Stimulated activated CD8-positive, alpha-beta memory T cell treated with anti-CD3 and anti-CD28 coated beads, Interleukin-15, amount 100 ng/mL, for 48 hours (primary cell): ENCODE measurements around the gene ANKS4B.
"Not testable (repeated sequence)": the region's sequence is repeated elsewhere in the genome, so short reads cannot be mapped to it uniquely, and the experiment has no call there.

Experiments
- DNase-seq, 2 donors: peaks; one replicate each; pipeline ENCODE4 v3.0.0-alpha.2; 2020; ENCODE audit warnings: low read depth in 2 of 2

ANKS4B gene, protein sequence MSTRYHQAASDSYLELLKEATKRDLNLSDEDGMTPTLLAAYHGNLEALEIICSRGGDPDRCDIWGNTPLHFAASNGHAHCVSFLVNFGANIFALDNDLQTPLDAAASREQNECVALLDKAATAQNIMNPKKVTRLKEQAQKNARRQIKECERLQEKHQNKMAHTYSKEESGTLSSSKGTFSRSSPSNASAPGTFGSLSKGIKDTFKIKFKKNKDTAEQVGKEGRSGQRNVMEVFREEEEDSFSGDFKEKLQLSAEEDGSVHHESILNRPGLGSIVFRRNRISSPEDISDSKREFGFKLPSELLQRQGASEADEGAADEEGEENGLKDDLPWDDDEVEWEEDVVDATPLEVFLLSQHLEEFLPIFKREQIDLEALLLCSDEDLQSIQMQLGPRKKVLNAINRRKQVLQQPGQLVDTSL

GRCh38 chr16:21233521-21234150 lies at the start of gene ANKS4B:
ANKS4B (plus strand) TSS chr16:21233699; CDS start chr16:21233738, 39 bp downstream.
- no peak for DNase-seq

- no peak for DNase-seq
These were observed 49.5 kb upstream of the ANKS4B start for GRCh38 chr16:21183995-21184394.

GRCh38 chr16:21184834-21185233 lies 48.7 kb upstream of the ANKS4B start:
- DNase-seq: peak in 1 of 2 donors; percentile 12

- DNase-seq: no peak
These were observed 47.7 kb upstream of the ANKS4B start for GRCh38 chr16:21185659-21186325.

DNA sequence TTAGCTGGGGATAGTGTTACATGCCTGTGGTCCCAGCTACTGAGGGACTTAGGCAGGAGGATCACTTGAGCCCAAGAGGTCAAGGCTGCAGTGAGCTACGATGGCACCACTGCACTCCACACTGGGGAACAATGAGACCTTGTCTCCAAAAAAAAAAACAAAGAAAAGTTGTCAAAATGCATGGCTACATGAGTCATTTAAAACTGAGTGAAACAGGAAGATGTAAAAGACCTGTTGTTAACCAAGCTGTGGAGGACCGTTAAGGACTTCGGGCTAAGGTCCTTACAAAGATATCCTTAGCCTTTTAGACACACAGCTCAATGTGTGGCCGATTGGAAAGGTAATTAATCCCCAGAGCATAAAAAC lies 47.2 kb upstream of the ANKS4B start:
- no peak for DNase-seq

DNA sequence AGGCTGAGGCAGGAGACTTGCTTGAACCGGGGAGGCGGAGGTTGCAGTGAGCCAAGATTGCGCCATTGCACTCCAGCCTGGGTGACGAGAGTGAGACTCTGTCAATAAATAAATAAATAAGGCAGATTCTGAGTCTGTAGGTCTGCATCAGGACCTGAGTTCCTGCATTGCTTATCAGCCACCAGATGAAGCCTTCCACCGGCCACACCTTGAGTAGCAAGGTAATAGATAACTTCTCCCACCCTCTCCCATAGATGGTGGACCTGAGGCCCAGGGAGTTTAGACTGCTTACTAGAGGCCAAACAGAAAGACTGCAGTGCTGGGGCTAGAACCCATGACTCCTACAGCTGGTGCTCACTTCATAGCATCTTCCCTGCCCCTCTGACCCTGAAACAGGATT lies 44.2 kb upstream of the ANKS4B start:
- DNase-seq: no peak

GRCh38 chr16:21190013-21190412 lies 43.5 kb upstream of the ANKS4B start:
- no peak for DNase-seq

DNA sequence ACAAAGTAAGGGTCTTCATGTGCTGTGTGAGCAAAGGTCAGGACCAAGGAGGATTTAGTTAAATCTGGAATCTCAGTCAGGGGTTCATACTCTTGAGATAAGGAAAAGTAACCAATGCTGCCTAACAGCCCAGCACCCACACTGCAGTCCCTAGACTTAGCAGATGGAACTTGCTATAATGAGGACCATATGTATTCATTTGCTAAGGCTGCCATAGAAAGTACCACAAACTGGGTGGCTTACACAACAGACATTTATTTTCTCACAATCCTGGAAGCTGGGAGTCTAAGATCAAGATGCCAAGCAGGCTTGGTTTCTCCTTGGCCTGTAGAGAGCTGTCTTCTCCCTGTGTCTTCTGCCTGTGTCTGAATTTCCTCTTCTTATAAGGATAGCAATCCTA lies 42.9 kb upstream of the ANKS4B start:
- no peak for DNase-seq

DNA sequence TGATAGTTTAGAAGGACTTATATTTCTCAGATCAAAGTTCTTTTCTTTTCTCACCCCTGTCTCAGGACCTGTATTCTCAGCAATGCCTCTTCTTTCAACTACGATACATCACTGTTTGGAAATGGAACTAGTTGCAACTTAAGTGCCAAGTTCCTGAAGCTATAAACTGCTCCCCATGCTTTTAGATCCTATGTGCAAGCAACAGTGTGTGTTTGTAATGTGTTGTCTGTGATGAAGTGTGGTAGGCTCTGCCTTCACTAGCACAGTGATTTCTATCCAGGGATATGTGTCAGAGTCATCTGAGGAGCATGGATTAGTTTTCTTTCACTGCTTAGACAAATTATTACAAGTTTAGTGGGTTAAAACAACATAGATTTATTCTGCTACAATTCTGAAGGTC lies 40.5 kb upstream of the ANKS4B start:
- no peak for DNase-seq

DNA sequence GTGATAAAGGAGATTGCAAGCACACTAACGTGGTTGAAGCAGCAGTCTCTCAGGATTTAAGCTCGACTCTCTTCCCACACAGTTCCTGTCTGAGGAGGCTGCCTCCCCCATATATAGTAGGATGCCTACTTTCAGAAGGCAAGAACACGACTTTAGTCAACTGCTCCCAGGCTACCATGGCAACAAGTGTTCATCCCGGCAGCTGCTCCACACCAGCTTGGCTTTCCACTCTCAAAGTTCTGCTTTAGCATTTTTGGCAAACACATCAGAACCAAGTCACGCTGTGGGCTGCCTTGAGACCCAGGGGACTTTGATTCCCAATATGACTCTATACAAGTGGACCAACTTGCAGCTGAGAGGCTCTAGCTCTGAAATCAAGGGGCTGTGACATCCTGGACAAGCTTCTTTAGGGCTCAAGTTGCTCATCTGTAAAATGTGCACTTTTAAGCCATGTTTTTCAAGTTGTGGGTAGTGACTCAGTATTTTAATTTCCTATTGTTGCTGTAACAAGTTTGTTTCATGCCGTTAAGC lies 38.7 kb upstream of the ANKS4B start:
- DNase-seq: no peak

GRCh38 chr16:21195330-21195729 lies 38.2 kb upstream of the ANKS4B start:
- DNase-seq: not testable (repeated sequence)

DNA sequence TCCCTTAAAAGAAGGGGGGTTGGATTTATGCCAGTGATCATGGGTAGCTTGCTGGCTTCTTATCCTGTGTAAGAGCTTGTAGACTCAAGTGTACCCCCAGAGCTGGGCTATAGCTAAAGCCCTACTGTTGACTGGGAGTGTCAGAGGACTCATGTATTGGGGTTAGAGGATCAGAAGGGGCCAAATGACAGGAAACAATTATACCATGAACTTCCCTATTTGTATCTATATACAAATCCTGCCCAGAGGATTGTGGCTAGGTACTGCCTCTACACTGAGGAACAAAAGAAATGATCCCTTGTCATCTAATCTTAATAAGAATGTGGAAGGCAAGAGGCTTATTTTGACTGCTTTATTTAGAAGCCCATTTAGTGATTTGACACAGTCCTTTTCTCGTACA lies 36.4 kb upstream of the ANKS4B start:
- no peak for DNase-seq

GRCh38 chr16:21197621-21198020 lies 35.9 kb upstream of the ANKS4B start:
- no peak for DNase-seq

DNA sequence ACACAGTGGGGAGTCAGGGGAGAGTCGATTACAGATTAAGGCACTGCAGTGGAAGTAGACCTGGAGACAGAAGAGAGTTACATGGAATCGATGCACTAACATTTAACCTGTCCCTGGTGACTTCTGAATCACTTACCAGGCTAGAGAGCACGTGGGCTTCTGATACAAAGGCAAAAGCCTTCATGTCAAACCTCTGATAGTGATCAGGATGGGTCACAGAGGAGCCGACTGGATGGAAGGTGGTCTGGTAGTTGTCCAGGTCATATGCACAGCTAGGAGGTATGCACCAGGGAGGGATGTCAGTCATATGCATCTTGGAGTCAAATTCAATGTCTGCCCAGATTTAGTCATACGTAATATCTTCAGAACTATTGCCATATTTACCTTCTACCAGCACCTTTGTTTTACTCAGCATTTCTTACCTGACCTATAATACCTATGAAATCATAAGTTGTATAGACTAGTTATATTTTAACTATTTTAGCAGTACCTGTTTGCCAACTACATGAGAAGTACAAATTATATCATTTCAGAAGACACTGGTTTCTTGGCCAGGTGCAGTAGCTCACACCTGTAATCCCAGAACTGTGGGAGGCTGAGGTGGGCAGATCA lies 33.8 kb upstream of the ANKS4B start:
- DNase-seq: no peak

- DNase-seq: no peak
These were observed 30.2 kb upstream of the ANKS4B start for GRCh38 chr16:21203155-21203797.

DNA sequence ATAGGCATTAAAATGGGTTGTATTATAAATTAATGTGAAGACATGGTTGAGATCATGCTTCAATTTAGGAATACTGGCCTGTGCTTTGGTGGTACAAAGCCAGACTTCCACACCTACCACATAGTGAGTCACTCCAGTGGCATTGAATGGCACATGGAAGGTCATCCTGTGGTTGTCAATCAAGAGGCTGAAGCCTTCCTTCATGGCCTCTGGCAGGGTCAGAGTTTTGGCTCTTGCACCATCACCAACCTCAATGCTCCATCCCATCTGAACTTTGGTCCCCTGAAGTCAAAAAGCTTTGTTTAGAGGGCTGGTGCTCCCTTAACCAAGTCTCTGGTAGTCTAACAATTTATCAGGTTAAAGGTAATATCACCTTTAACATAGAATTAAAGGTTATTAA lies 28.2 kb upstream of the ANKS4B start:
- DNase-seq: no peak

- no peak for DNase-seq
These were observed 26.9 kb upstream of the ANKS4B start for GRCh38 chr16:21206550-21206949.

GRCh38 chr16:21208446-21209230 lies 24.9 kb upstream of the ANKS4B start:
- no peak for DNase-seq

- no peak for DNase-seq
These were observed 22.0 kb upstream of the ANKS4B start, which contains the start of gene ZP2 for GRCh38 chr16:21211486-21211885. ZP2 (minus strand) TSS chr16:21211574; CDS start chr16:21211547, 27 bp downstream.

DNA sequence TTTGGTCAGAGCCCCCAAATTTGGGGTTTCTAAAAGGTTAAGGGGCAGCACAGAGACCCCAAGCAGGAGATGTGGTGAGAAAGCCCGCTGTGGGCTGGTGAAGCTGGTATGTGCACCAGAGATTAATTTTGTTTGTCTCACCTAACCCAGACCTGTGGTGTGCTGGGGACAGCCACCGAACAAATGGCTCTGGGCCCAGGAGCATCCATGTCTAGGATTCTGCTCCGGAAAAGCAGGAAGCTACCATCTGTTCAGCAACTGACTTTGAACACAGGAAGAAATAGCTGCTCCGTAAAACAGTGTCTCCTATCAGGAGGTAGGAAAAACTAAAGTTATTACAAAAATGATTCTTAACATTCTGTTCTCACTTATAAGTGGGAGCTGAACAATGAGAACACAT lies 19.4 kb upstream of the ANKS4B start:
- DNase-seq: no peak

- DNase-seq: no peak
These were observed 16.4 kb upstream of the ANKS4B start for GRCh38 chr16:21217121-21217520.
